ENCODE data around the gene TRIP13.
"Not testable (repeated sequence)": the region's sequence is repeated elsewhere in the genome, so short reads cannot be mapped to it uniquely, and the experiment has no call there.

The TRIP13 gene

DNA sequence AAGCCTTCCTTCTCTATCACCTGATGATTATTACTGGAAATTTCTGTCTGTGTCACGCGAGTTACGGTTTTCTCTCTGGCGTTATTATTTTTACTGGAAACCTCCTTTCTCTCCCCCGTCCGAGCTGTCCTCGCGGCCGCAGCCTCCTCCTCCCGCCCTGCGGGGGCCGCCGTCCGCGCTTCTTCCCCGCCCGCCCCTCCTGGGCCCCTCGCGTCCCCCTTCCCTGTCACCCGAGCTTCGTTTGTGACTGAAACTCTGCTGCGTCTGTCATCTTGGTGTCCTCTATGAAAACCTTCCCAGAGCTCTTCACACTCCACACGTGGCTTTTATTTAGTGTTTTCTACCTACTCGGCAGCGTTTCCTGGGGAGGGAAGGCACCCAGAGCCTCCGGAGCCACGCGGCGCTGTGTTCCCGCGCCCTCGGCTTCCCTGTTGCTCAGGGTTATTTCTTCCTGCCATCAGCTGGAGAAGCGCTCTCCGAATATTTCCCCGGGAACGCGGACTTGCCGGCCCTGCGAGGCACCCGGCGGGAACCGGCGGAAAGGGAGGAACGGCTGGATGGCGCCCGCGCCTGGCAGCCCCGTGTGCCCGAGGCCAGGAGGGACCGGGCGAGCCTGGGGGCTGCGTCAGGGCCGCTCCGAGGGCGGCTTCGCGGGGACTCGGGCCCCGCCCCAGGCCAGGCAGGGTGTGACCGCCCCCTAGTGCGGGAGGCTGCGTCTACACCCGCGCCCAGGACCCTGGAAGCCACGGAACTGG, 33.9 kb downstream of the TRIP13 start:
- Mint-ChIP-seq H3K27ac (no peak overlapping the region), H3K9me3 (ENCODE audit: low read depth) (no peaks in the 10 kb centered on the region), H3K4me1 (ENCODE audit: low read depth) (peaks cover 8% of the 10 kb centered on the region), H3K27me3 (peaks cover 19% of the 10 kb centered on the region), H3K36me3 (no peaks in the 10 kb centered on the region), H3K4me3 (peak overlapping the region; percentile 45)

DNA sequence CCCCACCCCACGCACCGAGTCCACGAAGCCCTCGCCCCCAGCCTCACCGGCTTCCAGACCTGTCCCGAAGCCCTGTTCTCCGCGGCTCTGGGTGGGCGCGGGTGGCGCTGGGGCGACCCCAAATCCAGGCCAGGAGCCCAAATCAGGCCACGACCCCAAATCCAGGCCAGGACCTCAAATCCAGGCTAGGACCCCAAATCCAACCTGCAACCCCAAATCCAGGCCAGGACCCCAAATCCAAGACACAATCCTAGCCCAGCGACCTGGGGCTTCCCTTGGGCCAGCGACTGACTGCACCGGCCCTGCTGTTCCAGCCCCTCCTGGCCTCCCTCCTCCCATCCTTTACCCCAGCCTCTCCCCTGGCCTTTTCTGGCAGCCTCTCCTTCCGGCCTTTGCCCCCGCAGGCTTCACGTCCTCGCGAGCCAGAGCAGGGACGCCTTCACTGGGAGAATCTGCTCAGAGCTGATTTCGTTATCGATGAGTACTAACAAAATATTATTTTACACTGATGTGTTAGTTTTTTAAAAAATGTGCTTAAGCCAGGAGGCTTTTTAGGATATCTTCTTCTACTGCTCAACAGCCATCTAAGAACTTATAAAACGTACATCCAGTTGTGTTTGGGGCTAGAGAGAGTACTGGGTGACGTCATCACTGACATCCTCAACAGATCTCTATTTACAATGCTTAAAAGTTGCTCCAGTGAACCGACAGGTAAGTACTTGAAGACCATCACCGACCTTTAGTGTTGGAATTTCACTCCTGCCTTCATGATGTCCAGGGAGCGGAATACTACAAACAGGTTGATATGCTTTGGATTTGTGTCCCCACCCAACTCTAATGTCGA, 34.7 kb downstream of the TRIP13 start:
- Mint-ChIP-seq H3K36me3 (no peaks in the 10 kb centered on the region), H3K4me1 (ENCODE audit: low read depth) (peaks cover 8% of the 10 kb centered on the region), H3K9me3 (ENCODE audit: low read depth) (no peaks in the 10 kb centered on the region), H3K4me3 (peak overlapping the region; percentile 60), H3K27ac (no peak overlapping the region), H3K27me3 (peaks cover 19% of the 10 kb centered on the region)

DNA sequence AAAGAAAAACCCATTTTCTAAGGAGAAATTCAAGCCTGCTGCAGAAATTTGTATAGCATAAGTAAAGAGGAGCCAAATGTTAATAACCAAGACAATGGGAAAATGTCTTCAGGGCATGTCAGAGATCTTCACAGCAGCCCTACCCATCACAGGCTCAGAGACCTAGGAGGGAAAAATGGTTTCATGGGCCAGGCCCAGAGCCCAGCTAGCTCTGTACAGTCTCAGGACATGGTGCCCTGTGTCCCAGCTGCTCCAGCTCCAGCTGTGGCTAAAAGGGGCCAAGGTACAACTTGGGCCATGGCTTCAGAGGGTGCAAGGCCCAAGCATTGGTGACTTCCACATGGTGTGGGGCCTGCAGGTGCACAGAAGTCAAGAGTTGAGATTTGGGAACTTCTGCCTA, 36.5 kb downstream of the TRIP13 start:
- H3K36me3 Mint-ChIP-seq; H3K9me3 Mint-ChIP-seq (ENCODE audit: low read depth); H3K4me1 Mint-ChIP-seq (ENCODE audit: low read depth); H3K27ac Mint-ChIP-seq; H3K4me3 Mint-ChIP-seq: not testable (repeated sequence)
- H3K27me3 Mint-ChIP-seq, result peaks cover 19% of the 10 kb centered on the region

DNA sequence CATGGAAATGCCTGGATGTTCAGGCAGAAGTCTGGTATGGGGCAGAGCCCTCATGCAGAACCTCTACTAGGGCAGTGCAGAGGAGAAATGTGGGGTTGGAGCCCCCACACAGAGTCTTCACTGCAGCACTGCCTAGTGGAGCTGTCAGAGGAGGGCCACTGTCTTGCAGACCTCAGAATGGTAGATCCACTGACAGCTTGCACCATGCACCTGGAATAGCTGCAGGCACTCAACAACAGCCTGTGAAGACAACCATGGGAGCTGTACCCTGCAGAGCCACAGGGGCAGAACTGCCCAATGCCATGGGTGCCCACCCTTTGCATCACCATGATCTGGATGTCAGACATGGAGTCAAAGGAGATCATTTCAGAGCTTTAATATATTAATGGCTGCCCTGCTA, 36.9 kb downstream of the TRIP13 start:
- Mint-ChIP-seq H3K27ac (no peak overlapping the region), H3K9me3 (ENCODE audit: low read depth) (no peaks in the 10 kb centered on the region), H3K27me3 (peaks cover 19% of the 10 kb centered on the region), H3K36me3 (no peaks in the 10 kb centered on the region), H3K4me3 (no peak overlapping the region), H3K4me1 (ENCODE audit: low read depth) (peaks cover 8% of the 10 kb centered on the region)

DNA sequence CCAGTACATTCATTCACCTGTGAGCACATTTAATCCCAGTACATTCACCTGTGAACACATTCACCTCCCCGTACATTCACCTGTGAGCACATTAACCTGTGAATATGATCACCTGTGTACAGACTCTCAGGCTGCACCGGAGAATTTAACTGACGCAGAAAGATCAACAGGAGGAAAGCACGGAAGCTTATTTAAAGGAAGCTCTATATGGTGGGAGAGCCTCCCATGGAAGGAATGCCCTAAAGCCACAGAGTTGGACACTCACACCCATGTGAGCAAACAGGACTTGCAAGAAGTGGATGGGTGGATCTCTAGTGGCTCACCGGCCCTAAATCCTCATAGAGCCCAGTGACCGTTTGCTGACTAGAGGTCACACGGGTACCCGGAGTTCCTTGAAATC, 38.2 kb downstream of the TRIP13 start:
- Mint-ChIP-seq H3K27ac (no peak overlapping the region), H3K36me3 (no peaks in the 10 kb centered on the region), H3K4me3 (no peak overlapping the region), H3K4me1 (ENCODE audit: low read depth) (peaks cover 8% of the 10 kb centered on the region), H3K9me3 (ENCODE audit: low read depth) (no peaks in the 10 kb centered on the region), H3K27me3 (peaks cover 13% of the 10 kb centered on the region)

DNA sequence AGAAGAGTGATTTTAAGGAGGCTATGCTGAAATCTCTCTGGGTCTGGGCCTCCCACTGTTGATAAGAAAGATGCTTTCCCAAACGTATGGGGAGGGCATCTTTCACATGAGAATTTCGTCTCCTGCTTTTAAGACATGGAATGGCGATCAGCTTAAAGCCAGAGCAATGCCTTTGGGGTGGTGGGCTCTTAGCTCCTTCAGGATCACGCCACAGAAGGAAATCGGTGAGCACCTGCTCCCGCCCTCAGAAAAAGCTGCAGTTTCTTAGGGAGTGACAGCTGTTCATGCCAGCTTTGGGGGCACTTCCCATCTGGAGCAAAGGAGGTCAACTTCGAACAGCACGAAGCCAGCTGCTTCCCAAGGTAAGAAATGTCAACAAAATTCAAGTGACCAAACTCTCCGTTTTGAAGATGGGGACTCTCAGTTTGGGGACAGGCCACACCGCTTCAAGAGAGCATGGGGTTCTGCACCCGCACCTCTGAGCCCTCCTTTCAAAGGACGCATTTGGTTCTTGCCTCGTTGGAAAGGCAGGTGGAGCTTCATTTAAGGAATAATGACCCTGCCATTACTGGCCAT, 39.0 kb downstream of the TRIP13 start:
- H3K9me3 Mint-ChIP-seq (ENCODE audit: low read depth), result no peaks in the 10 kb centered on the region

DNA sequence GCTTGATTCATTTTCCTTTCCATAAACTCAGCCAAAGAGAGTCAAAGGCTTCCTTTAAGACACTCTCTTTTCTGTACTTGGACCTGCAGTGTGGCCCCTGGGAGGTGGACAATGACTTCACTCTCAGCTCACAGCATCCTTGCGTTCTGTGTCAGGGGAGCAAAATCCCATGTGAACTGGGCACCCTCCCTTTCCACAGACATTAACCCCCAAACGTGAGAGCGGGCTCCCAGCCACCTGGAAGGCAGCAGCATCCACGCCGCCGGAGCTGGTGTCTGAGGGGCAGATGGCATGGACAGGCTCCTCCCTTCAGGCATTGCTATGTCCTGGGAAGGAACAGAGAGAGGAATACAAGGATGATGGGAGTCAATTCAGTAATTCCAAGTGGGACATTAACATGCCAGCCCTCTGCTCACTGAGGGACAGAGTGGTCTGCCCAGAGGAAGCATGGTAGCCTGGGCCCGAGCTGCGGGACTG, 39.5 kb downstream of the TRIP13 start:
- peaks cover 9% of the 10 kb centered on the region for H3K27me3 Mint-ChIP-seq
- H3K27ac Mint-ChIP-seq, result no peak overlapping the region
- no peaks in the 10 kb centered on the region for H3K9me3 Mint-ChIP-seq (ENCODE audit: low read depth)

More for the DNA sequence above, 39.0 kb downstream of the TRIP13 start:
- Mint-ChIP-seq H3K4me3 (no peak overlapping the region), H3K4me1 (ENCODE audit: low read depth) (peaks cover 5% of the 10 kb centered on the region), H3K27ac (no peak overlapping the region), H3K36me3 (no peaks in the 10 kb centered on the region), H3K27me3 (peaks cover 9% of the 10 kb centered on the region)

DNA sequence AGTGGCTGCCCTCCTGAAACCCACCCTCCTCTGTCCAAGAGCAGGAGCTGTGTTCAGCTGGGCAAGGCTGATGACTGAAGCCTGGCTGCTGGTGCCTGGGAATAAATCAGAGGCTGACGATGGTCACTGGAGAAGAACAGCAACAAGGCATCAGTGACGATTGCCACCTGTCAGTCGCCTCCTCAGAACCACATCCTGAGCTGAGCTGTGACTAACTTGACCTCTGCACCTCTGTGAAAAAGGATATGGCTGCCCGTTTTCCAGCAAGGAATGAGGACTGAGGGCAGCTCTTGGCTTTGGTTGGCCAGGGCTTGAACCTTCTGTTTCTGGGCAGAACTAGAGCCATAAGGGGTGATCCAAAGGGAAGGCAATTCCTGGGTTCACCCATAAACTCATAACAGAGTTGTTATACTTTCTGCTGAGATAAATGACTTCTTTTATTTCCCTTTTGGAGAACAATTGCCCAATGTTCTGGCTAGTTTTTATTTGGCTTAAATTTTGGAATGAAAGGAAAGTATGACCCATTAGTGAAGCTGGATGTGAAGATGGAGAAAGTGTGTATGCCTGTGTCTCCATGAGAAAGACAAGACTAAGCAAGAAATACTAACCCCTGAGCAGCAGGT, 40.1 kb downstream of the TRIP13 start:
- Mint-ChIP-seq H3K27me3 (peaks cover 6% of the 10 kb centered on the region), H3K36me3 (no peaks in the 10 kb centered on the region), H3K4me1 (ENCODE audit: low read depth) (peaks cover 1% of the 10 kb centered on the region), H3K27ac (no peak overlapping the region), H3K9me3 (ENCODE audit: low read depth) (no peaks in the 10 kb centered on the region), H3K4me3 (no peak overlapping the region)

More for the DNA sequence above, 39.5 kb downstream of the TRIP13 start:
- H3K4me1 Mint-ChIP-seq (ENCODE audit: low read depth), result peaks cover 5% of the 10 kb centered on the region
- no peak overlapping the region for H3K4me3 Mint-ChIP-seq
- H3K36me3 Mint-ChIP-seq, result no peaks in the 10 kb centered on the region

DNA sequence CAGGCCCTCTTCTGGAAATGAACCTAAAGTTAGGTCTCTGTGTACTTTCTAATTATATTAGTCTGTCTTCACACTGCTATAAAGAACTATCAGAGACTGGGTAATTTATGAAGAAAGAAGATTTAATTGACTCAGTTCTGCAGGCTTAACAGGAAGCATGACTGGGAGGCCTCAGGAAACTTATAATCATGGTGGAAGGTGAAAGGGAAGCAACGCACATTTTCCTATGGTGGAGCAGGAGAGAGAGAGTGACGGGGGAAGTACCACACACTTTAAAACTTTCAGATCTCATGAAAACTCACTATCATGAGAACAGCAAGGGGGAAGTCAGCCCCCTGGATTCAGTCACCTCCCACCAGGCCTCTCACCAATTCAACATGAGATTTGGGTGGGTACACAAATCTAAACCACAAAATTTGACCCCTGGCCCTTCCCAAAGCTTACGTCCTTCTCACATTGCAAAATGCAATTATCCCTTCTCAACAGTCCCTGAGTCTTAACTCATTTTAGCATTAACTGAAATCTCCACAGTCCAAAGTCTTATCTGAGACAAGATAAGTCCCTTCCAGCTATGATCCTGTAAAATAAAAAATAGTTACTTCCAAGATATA, 40.7 kb downstream of the TRIP13 start:
- Mint-ChIP-seq H3K36me3 (no peaks in the 10 kb centered on the region), H3K27me3 (peaks cover 2% of the 10 kb centered on the region), H3K4me3 (no peak overlapping the region), H3K4me1 (ENCODE audit: low read depth) (no peaks in the 10 kb centered on the region), H3K27ac (no peak overlapping the region), H3K9me3 (ENCODE audit: low read depth) (no peaks in the 10 kb centered on the region)

DNA sequence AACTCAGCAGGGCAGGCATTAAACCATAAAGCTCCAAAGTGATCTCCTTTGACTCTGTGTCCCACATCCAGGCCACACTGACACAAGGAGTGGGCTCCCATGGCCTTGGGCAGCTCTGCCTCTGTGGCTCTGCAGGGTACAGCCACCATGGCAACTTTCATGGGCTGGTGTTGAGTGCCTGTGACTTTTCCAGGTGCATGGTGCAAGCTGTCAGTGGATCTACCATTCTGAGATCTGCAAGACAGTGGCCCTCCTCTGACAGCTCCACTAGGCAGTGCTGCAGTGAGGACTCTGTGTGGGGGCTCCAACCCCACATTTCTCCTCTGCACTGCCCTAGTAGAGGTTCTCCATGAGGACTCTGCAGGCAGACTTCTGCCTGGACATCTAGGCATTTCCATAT, 41.3 kb downstream of the TRIP13 start:
- H3K27ac Mint-ChIP-seq; H3K36me3 Mint-ChIP-seq; H3K4me3 Mint-ChIP-seq; H3K27me3 Mint-ChIP-seq; H3K4me1 Mint-ChIP-seq (ENCODE audit: low read depth); H3K9me3 Mint-ChIP-seq (ENCODE audit: low read depth): not testable (repeated sequence)

DNA sequence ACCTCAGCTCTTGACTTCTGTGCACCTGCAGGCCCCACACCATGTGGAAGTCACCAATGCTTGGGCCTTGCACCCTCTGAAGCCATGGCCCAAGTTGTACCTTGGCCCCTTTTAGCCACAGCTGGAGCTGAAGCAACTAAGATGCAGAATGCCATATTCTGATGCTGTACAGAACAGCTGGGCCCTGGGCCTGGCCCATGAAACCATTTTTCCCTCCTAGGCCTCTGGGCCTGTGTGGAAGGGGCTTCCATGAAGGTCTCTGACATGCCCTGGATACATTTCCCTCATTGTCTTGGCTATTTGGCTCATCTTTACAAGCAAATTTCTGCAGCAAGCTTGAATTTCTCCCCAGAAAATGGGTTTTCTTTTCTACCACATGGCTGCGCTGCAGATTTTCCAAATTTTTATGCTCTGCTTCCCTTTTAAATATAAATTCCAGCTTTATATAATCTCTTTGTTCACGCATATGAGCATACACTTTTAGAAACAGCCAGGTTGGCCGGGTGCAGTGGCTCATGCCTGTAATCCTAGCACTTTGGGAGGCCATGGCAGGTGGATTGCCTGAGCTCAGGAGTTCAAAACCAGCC, 41.8 kb downstream of the TRIP13 start:
- H3K36me3 Mint-ChIP-seq; H3K27ac Mint-ChIP-seq; H3K4me3 Mint-ChIP-seq; H3K4me1 Mint-ChIP-seq (ENCODE audit: low read depth); H3K27me3 Mint-ChIP-seq; H3K9me3 Mint-ChIP-seq (ENCODE audit: low read depth): not testable (repeated sequence)

DNA sequence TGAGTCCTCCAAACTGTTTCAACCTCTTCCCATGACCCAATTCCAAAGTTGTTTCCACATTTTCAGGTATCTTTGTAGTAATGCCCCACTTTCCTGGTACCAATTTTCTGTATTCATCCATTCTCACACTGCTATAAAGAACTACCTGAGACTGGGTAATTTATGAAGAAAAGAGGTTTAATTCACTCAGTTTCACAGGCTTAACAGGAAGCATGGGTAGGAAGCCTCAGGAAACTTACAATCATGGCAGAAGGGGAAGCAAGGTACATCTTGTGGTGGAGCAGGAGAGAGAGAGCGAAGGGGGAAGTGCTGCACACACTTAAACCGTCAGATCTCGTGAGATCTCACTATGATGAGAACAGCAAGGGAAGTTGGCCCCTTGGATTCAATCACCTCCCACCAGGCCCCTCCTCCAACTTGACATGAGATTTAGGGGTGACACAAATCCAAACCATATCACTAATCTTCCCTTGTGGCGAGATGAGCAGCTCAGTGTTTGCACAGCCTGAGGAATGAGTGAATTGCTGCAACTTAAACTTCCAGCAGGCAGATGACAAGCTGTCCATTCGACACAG, 42.9 kb downstream of the TRIP13 start:
- Mint-ChIP-seq H3K36me3 (no peaks in the 10 kb centered on the region), H3K27me3 (no peaks in the 10 kb centered on the region), H3K9me3 (ENCODE audit: low read depth) (no peaks in the 10 kb centered on the region), H3K4me1 (ENCODE audit: low read depth) (no peaks in the 10 kb centered on the region), H3K27ac (no peak overlapping the region), H3K4me3 (no peak overlapping the region)

DNA sequence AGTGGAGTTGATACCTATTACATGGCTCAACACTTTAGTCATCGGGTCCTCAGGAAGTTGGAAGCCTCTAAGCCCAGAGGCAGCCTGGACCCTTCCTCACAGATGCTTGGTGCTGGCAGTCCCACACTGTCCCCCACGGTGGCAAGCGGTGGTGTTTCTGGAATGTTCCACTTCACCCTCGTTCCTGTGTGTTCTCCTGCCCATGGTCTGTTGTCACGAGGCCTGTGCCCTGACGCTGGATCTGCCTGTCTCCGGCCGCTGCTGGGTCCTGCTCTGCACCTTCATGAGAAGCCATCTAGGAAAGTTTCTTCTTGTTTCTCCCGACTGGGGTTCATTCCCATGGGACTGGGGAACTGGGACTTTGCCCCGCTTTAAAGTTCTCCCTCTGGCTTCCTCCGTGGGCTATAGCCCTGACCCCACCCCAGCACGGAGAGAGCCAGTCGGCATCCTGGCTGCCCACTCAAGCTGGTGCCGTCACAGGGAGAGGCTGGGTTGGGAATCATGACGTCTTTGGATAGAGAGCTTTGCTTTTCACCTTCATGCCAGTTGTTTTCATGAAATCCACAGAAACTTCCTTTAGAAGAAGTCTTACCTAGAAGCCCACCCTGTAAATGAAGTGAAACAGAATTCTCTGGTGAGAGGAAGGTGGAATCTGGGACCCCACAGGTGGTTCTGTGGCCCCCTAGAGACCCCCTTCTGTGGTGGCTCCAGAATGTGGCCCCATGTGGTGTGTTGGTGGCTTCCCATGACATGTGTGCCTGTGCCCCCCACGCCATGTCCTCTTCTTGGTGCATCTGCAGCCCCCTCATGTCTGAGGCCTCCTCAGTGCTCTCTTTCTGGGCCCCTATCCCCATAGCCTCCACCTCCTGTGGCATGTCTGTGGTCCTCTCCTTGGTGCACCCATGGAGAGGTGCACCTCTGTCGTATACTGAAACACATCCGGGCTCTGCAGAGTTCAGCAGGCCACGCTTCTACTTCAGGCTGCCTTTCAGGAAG, 43.8 kb downstream of the TRIP13 start:
- Mint-ChIP-seq H3K27me3 (no peaks in the 10 kb centered on the region), H3K4me3 (no peak overlapping the region), H3K36me3 (no peaks in the 10 kb centered on the region), H3K27ac (no peak overlapping the region), H3K9me3 (ENCODE audit: low read depth) (no peaks in the 10 kb centered on the region), H3K4me1 (ENCODE audit: low read depth) (no peaks in the 10 kb centered on the region)
